ENCODE data around the gene RPTN.

DNA sequence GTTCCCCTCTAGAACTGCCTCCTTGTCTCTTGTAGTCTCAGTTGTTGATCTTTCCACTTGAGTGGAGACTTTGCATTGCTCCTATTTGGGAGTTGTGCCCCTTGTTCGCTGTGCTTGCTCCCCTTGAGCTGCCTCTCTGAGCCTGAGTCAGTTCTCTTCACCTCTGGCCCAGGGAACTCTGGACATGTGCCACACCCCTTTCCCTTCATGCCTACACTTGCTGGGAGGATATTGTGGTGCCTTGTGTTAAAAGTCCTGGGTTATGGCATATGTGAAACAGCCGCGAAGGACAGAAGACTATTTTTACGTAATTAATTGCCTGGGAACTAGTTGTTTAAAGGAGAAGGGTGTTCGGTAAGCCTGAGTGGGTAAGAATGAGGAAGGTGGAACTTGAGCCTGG, 32.2 kb upstream of the RPTN start:
- no peak for TF ChIP-seq CTCF (conservative IDR thresholded peaks at IDR 0.05)
- no peak for TF ChIP-seq ZFX (IDR thresholded peaks at IDR 0.05)
